ENCODE data around the gene GPR21. TPM values are rescaled to one million over a fixed set of nuclear protein-coding genes. Genes with fewer than 3 reads are reported as not detected.

GPR21 gene, protein sequence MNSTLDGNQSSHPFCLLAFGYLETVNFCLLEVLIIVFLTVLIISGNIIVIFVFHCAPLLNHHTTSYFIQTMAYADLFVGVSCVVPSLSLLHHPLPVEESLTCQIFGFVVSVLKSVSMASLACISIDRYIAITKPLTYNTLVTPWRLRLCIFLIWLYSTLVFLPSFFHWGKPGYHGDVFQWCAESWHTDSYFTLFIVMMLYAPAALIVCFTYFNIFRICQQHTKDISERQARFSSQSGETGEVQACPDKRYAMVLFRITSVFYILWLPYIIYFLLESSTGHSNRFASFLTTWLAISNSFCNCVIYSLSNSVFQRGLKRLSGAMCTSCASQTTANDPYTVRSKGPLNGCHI
- total RNA-seq (2021) (1.6 and 3.7 TPM in 2 replicates), Bru-seq, nascent RNA (percentile 92 among the genes with signal in this experiment), BruChase-seq, experiment 1, labeled RNA remaining after a 2-hour chase (percentile 81 among the genes with signal in this experiment), BruChase-seq, experiment 2, labeled RNA remaining after a 6-hour chase (percentile 37 among the genes with signal in this experiment)
- long read RNA-seq = 0 reads

DNA sequence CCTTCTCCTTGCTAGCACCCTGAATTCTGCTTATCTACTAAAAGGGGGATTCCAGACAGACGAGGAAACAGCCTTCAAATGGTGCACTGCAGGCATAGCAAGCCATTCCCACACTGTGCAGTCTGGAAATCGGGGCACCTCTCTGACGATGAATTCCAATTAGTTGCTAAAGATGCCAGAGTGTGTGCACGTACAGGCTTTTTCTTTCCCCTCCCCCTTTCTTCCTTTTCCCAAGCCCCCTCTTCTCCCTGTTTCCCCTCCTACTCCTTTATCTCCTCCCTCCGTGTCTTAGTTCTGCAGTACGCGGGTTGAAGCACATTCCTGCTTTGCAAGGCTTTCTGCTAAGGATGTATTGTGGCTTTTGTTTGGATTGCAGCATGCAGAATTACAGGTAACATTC, at the start of gene GPR21:
Gene GPR21 (plus strand): TSS at position 316 of the 400 bp plus-strand sequence. CDS start 900 bp downstream, outside the sequence.
- DNase-seq = no peak
- H3K4me3 ChIP-seq = no peak within 1 kb of the TSS
- H3K79me2 ChIP-seq (ENCODE audit: low read depth) = no peaks in the 10 kb centered on the region
- BruUV-seq (replicated peaks) = no TSS peak
- intact Hi-C loops (cut with micrococcal nuclease; ENCODE audit: unreplicated experiment) = no loop called here
- no peak within 1 kb of the TSS for H2AFZ ChIP-seq
- no peak within 1 kb of the TSS for H3K4me2 ChIP-seq
- H3K4me1 ChIP-seq (replicated peaks; ENCODE audit: insufficient read depth) = no peaks in the 10 kb centered on the region
- no peaks in the 10 kb centered on the region for H3K27me3 ChIP-seq (ENCODE audit: insufficient read depth, low read depth)
- no peaks in the 10 kb centered on the region for H3K9me3 ChIP-seq (ENCODE audit: insufficient read depth, low read depth)
- POLR2A ChIA-PET (ENCODE audit: unreplicated experiment) = no interaction called here
- TF ChIP-seq EZH2 (IDR thresholded peaks at IDR 0.05; ENCODE audit: low read depth) = no peak
- TF ChIP-seq, protein P1, sequence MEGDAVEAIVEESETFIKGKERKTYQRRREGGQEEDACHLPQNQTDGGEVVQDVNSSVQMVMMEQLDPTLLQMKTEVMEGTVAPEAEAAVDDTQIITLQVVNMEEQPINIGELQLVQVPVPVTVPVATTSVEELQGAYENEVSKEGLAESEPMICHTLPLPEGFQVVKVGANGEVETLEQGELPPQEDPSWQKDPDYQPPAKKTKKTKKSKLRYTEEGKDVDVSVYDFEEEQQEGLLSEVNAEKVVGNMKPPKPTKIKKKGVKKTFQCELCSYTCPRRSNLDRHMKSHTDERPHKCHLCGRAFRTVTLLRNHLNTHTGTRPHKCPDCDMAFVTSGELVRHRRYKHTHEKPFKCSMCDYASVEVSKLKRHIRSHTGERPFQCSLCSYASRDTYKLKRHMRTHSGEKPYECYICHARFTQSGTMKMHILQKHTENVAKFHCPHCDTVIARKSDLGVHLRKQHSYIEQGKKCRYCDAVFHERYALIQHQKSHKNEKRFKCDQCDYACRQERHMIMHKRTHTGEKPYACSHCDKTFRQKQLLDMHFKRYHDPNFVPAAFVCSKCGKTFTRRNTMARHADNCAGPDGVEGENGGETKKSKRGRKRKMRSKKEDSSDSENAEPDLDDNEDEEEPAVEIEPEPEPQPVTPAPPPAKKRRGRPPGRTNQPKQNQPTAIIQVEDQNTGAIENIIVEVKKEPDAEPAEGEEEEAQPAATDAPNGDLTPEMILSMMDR (conservative IDR thresholded peaks at IDR 0.05) = no peak
- CTCF ChIA-PET = no interaction called here
- H3K36me3 ChIP-seq (ENCODE audit: low read depth) = 0 out of 2 replicates have a peak, but pooled peaks cover 7% of the 10 kb centered on the region
- H3K27ac ChIP-seq = no peak within 1 kb of the TSS
- no peaks in the 10 kb centered on the region for H3K9me2 ChIP-seq (ENCODE audit: insufficient read depth)
- peaks cover 3% of the 10 kb centered on the region; the same call in 1 of the 2 replicates for H4K20me1 ChIP-seq (ENCODE audit: insufficient read depth)
- no peaks in the 10 kb centered on the region for H3F3A ChIP-seq (ENCODE audit: insufficient read depth, low read depth)

DNA sequence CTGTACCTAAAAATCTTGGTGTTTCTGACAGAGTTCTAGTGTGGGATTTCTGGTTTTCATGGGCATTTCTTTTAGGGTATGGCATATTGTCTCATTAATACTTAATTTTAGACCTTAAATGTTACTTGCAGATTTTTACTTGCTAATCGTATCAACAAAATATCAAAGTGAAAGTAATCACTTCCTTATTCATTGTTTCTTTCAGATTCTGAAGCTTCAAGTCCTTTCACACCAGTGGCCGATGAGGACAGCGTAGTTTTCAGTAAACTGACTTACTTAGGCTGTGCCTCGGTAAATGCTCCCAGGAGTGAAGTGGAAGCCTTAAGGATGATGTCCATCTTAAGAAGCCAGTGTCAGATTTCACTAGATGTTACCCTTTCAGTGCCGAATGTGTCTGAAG, 47.5 kb upstream of the GPR21 start:
- Histone ChIP-seq H3K4me1 (replicated peaks; ENCODE audit: insufficient read depth) (no peaks in the 10 kb centered on the region), H2AFZ (no peak overlapping the region), H3K27me3 (ENCODE audit: insufficient read depth, low read depth) (no peaks in the 10 kb centered on the region), H3K9me2 (ENCODE audit: insufficient read depth) (no peaks in the 10 kb centered on the region), H3K36me3 (ENCODE audit: low read depth) (peaks cover 35% of the 10 kb centered on the region), H3K27ac (no peak overlapping the region), H3K79me2 (ENCODE audit: low read depth) (peaks cover 19% of the 10 kb centered on the region), H3K9me3 (ENCODE audit: insufficient read depth, low read depth) (no peaks in the 10 kb centered on the region), H3K4me2 (no peak overlapping the region), H4K20me1 (ENCODE audit: insufficient read depth) (peaks cover 20% of the 10 kb centered on the region), H3F3A (ENCODE audit: insufficient read depth, low read depth) (peaks cover 26% of the 10 kb centered on the region), H3K4me3 (no peak overlapping the region)
- ChIA-PET POLR2A (ENCODE audit: unreplicated experiment) (no interaction called here), CTCF (no interaction called here)
- intact Hi-C loops (cut with micrococcal nuclease; ENCODE audit: unreplicated experiment) = no loop called here
- BruUV-seq (replicated peaks) = no TSS peak
- TF ChIP-seq EZH2 (IDR thresholded peaks at IDR 0.05; ENCODE audit: low read depth) = no peak
- TF ChIP-seq, protein P1 (conservative IDR thresholded peaks at IDR 0.05) = no peak
- no peak for DNase-seq

DNA sequence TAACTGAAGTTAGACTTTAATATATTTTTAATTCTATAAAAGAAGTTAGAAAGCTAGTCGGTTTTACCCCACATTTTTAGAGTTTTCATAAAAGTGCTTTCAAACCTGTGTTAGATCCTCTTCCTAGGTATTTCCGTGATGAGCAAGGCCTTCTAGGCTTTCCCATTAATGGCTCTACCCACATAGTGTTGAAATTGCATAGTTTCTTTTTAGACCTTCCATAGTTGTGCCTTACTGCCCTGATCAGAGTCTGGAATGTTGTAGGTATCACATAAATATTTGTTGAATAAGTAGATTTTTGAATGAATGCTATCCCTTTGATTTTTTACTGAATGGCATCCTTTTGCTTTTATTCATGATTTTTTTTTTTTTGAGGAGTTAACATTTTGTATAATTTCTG, 45.3 kb upstream of the GPR21 start:
- ChIA-PET POLR2A (ENCODE audit: unreplicated experiment) (interaction anchor here (0.6 kb wide), 1 partner anchor 320 kb away, joined by 4 read pairs; no protein-coding TSS in a partner anchor), CTCF (no interaction called here)
- no TSS peak for BruUV-seq (replicated peaks)
- H3K4me2 ChIP-seq = no peak overlapping the region
- no peaks in the 10 kb centered on the region for H3K27me3 ChIP-seq (ENCODE audit: insufficient read depth, low read depth)
- H3K79me2 ChIP-seq (ENCODE audit: low read depth) = peaks cover 13% of the 10 kb centered on the region
- no peaks in the 10 kb centered on the region for H3K9me2 ChIP-seq (ENCODE audit: insufficient read depth)
- H3K4me3 ChIP-seq = no peak overlapping the region
- no peaks in the 10 kb centered on the region for H3K9me3 ChIP-seq (ENCODE audit: insufficient read depth, low read depth)
- H3K4me1 ChIP-seq (replicated peaks; ENCODE audit: insufficient read depth) = no peaks in the 10 kb centered on the region
- H3K27ac ChIP-seq = no peak overlapping the region
- TF ChIP-seq, protein P1 (conservative IDR thresholded peaks at IDR 0.05) = no peak
- TF ChIP-seq EZH2 (IDR thresholded peaks at IDR 0.05; ENCODE audit: low read depth) = no peak
- peaks cover 35% of the 10 kb centered on the region for H3K36me3 ChIP-seq (ENCODE audit: low read depth)
- no peak overlapping the region for H2AFZ ChIP-seq
- H4K20me1 ChIP-seq (ENCODE audit: insufficient read depth) = peaks cover 32% of the 10 kb centered on the region
- intact Hi-C loops (cut with micrococcal nuclease; ENCODE audit: unreplicated experiment) = no loop called here
- no peak for DNase-seq
- H3F3A ChIP-seq (ENCODE audit: insufficient read depth, low read depth) = peaks cover 37% of the 10 kb centered on the region

Measured in PC-9 (cell line).